K562 (cell line): ENCODE results near the gene POP7. TPM values are rescaled to one million over a fixed set of nuclear protein-coding genes. Genes with fewer than 3 reads are reported as not detected.
A peak's percentile ranks its signal among the peaks of the same experiment; 100 is the strongest.

Source experiments
- ATAC-seq: fragments of 200-7000 bp; cut with Tn5 transposase; 3 replicates; pipeline ENCODE4 v1.9.1; 2020; ENCODE audit warnings: moderate library complexity
- BruUV-seq: library from RNA; stranded (reverse); fragments of 400-500 nt; replicated peaks from 2 replicates; lab custom pipeline; 2021; lab: Mats Ljungman, UMichigan
- CTCF ChIA-PET: fragments of 300-600 bp; formaldehyde crosslinking; extraction: SDS; loops from one replicate; lab custom pipeline; 2021; ENCODE audit warnings: low intra/inter-chr PET ratio; lab: Yijun Ruan, JAX
- POLR2A ChIA-PET: fragments of 300-600, 350-650 bp; sonication (Branson Sonifier 250); formaldehyde crosslinking; extraction: SDS; loops from one replicate; lab custom pipeline; 2021; ENCODE audit warnings: antibody characterized with exemption, inconsistent platforms; lab: Yijun Ruan, JAX
- DNase-seq, 4 experiments: peaks; one replicate each; pipeline versions ENCODE4 v3.0.0 to v3.0.0-alpha.2; 2011 to 2018; ENCODE audit warnings: low spot score in 3 of 4, mixed read lengths in 3 of 4; ENCODE audit errors: extremely low read depth in 1 of 4
- FAIRE-seq: peaks from 2 replicates; lab custom pipeline; 2011; peaks lifted over from hg19 to GRCh38; lab: Jason Lieb, UNC
- H2AFZ ChIP-seq: 2 replicates; pipeline ENCODE4 v1.6.0; 2011; ENCODE audit warnings: low read depth, low read length, control low read depth, inconsistent platforms
- H3K27ac ChIP-seq: fragments of 200-600 bp; 3 replicates; pipeline ENCODE4 v1.8.0; 2011; ENCODE audit warnings: low read depth, mild to moderate bottlenecking, control low read depth, inconsistent platforms, low read length, moderate library complexity, mixed read lengths; ENCODE audit errors: extremely low read depth
- H3K27me3 ChIP-seq, 2 experiments: fragments of 300-600 bp in 1 of 2; 2 replicates in 1 of 2; 3 replicates in 1 of 2; pipeline versions ENCODE4 v1.6.0 to v1.8.0; 2011; ENCODE audit warnings: inconsistent platforms in 2 of 2, low read length in 2 of 2, mild to moderate bottlenecking in 1 of 2, mixed read lengths in 1 of 2, moderate library complexity in 1 of 2; ENCODE audit not compliant: control insufficient read depth in 2 of 2, insufficient read depth in 2 of 2
- H3K36me3 ChIP-seq: fragments of 300-600 bp; 3 replicates; pipeline ENCODE4 v1.8.0; 2011; ENCODE audit warnings: mild to moderate bottlenecking, low read length, inconsistent platforms; ENCODE audit not compliant: control insufficient read depth, insufficient read depth
- H3K4me1 ChIP-seq, 2 experiments: fragments of 200-600 bp in 1 of 2; replicated peaks in 1 of 2; 2 replicates in 1 of 2; 3 replicates in 1 of 2; pipeline versions ENCODE4 v1.5.1 to v1.8.0; 2011; ENCODE audit warnings: inconsistent platforms in 2 of 2, low read length in 2 of 2, mild to moderate bottlenecking in 1 of 2, mixed read lengths in 1 of 2, moderate library complexity in 1 of 2; ENCODE audit not compliant: control insufficient read depth in 2 of 2, insufficient read depth in 2 of 2
- H3K4me2 ChIP-seq: 2 replicates; pipeline ENCODE4 v1.6.1; 2011; ENCODE audit warnings: low read length, control low read depth, inconsistent platforms, mixed read lengths; ENCODE audit not compliant: insufficient read depth
- H3K4me3 ChIP-seq: fragments of 200-600 bp; sonication (generic), shearing (Covaris generic); 2 replicates; pipeline ENCODE4 v1.5.1; 2016; ENCODE audit warnings: control low read depth, inconsistent platforms
- H3K79me2 ChIP-seq: fragments of 200-600 bp; 3 replicates; pipeline ENCODE4 v1.8.0; 2011; ENCODE audit warnings: low read length, inconsistent platforms; ENCODE audit not compliant: control insufficient read depth, insufficient read depth
- H3K9ac ChIP-seq, 2 experiments: 2 replicates each; pipeline versions ENCODE4 v1.6.0 to v1.6.1; 2011; ENCODE audit warnings: low read depth in 2 of 2, low read length in 2 of 2, control low read depth in 1 of 2, inconsistent platforms in 1 of 2, mild to moderate bottlenecking in 1 of 2, mixed read lengths in 1 of 2; ENCODE audit not compliant: insufficient read depth in 1 of 2
- H3K9me1 ChIP-seq: one replicate; pipeline ENCODE4 v1.6.0; 2011; ENCODE audit warnings: inconsistent platforms, mild to moderate bottlenecking, low read length, moderate library complexity; ENCODE audit not compliant: control insufficient read depth, insufficient read depth
- H3K9me3 ChIP-seq: replicated peaks from 2 replicates; pipeline ENCODE4 v1.5.1; 2011; ENCODE audit warnings: low read depth, low read length, inconsistent platforms; ENCODE audit not compliant: control insufficient read depth, insufficient read depth
- H4K20me1 ChIP-seq: replicated peaks from 2 replicates; pipeline ENCODE4 v1.6.1; 2011; ENCODE audit warnings: low read length, inconsistent platforms, mixed read lengths; ENCODE audit not compliant: control insufficient read depth, insufficient read depth
- ETV1 ChIP-seq: fragments of 450-650 bp; conservative IDR thresholded peaks from 2 replicates; pipeline ENCODE4 v1.6.1; 2016; ENCODE audit warnings: missing genetic modification characterization, control low read depth, low read depth, missing compliant biosample characterization
- GATA2 ChIP-seq: sonication (generic); formaldehyde crosslinking; IDR thresholded peaks from 2 replicates; pipeline ENCODE4 v1.4.0; 2020; ENCODE audit warnings: mild to moderate bottlenecking, missing genetic modification reagents
- L3MBTL2 ChIP-seq: fragments of 450-650 bp; IDR thresholded peaks from 2 replicates; pipeline ENCODE4 v1.6.1; 2016; ENCODE audit warnings: mild to moderate bottlenecking, moderate library complexity
- MXI1 ChIP-seq: IDR thresholded peaks from 2 replicates; pipeline ENCODE4 v1.6.1; 2011; ENCODE audit warnings: low read depth, mild to moderate bottlenecking, improper control_type of control experiment, low read length
- NCOR1 ChIP-seq: fragments of 450-650 bp; IDR thresholded peaks from 2 replicates; pipeline ENCODE4 v1.6.1; 2016; ENCODE audit warnings: mild to moderate bottlenecking, moderate library complexity
- PRDM10 ChIP-seq: fragments of 450-650 bp; IDR thresholded peaks from 2 replicates; pipeline ENCODE4 v1.6.1; 2018; ENCODE audit not compliant: partially characterized antibody
- RBBP5 ChIP-seq: fragments of 200-600 bp; sonication (generic); IDR thresholded peaks from 2 replicates; pipeline ENCODE4 v1.6.1; 2012; ENCODE audit warnings: borderline replicate concordance, mild to moderate bottlenecking, low read length, control low read depth, inconsistent platforms; ENCODE audit not compliant: insufficient read depth, poor library complexity, severe bottlenecking
- RBFOX2 ChIP-seq: fragments of 200-400 bp; formaldehyde crosslinking; IDR thresholded peaks from 2 replicates; pipeline ENCODE4 v1.6.1; 2017; ENCODE audit warnings: low read depth, mild to moderate bottlenecking, low read length, moderate library complexity
- SNIP1 ChIP-seq: fragments of 450-650 bp; IDR thresholded peaks from 2 replicates; pipeline ENCODE4 v1.7.1; 2017; ENCODE audit warnings: low read depth, mild to moderate bottlenecking
- TCFL5 ChIP-seq: fragments of 250-450 bp; sonication (Bioruptor Pico); conservative IDR thresholded peaks from 2 replicates; pipeline ENCODE4 v1.6.1; 2021; ENCODE audit warnings: mild to moderate bottlenecking, moderate library complexity, matching md5 sums
- ZBTB7A ChIP-seq: IDR thresholded peaks from 2 replicates; pipeline ENCODE4 v1.6.1; 2011; ENCODE audit warnings: low read depth, mild to moderate bottlenecking, low read length, moderate library complexity, borderline replicate concordance; ENCODE audit not compliant: control insufficient read depth
- ZEB2 ChIP-seq: fragments of 450-650 bp; IDR thresholded peaks from 2 replicates; pipeline ENCODE4 v1.6.1; 2016
- ZNF76 ChIP-seq: fragments of 250-450 bp; sonication (Bioruptor Pico); IDR thresholded peaks from 2 replicates; pipeline ENCODE4 v1.4.0; 2020; ENCODE audit warnings: mild to moderate bottlenecking, moderate library complexity, borderline replicate concordance
- WGBS: fragments of 100-300 bp; shearing (Covaris generic); methylation state at CpG from one replicate; pipeline ENCODE4 v1.1.6; 2016; ENCODE audit warnings: low coverage, mixed read lengths; ENCODE audit not compliant: insufficient coverage; ENCODE audit errors: missing lambda C conversion rate; 5-methylcytosine and 5-hydroxymethylcytosine counted together
- in situ Hi-C: fragments of 300-500 bp; cut with MboI; formaldehyde crosslinking; loops from 4 replicates; pipeline ENCODE4 v1.15.0; 2018; ENCODE audit warnings: inconsistent platforms, mixed read lengths
- intact Hi-C: fragments of 100-400 bp; cut with micrococcal nuclease; formaldehyde crosslinking; loops from 2 replicates; pipeline ENCODE4 v1.14.2; 2022
- polyA plus RNA-seq, 8 experiments: library from polyadenylated mRNA; depleted of rRNA in 4 of 8; stranded (reverse) in 5 of 8; unstranded in 3 of 8; fragments of >200 nt; fragmentation: Nextera tagmentation in 2 of 8; fragmentation: Illumina TruSeq in 1 of 8; extraction: Ambion mirVana in 2 of 8; extraction: Trizol in 1 of 8; gene quantifications; 2 replicates each; pipeline versions ENCODE4 v1.2.1 to v1.2.3, GENCODE V29; 2011 to 2014; ENCODE audit warnings: inconsistent platforms in 1 of 8, missing spikeins in 1 of 8
- total RNA-seq, 7 experiments: library from RNA; depleted of rRNA in 6 of 7; stranded (reverse); fragments of >200 nt in 6 of 7; fragmentation: Illumina TruSeq in 2 of 7; extraction: Trizol in 2 of 7; gene quantifications; 2 replicates each; pipeline versions ENCODE4 v1.2.1 to v1.2.3, GENCODE V29; 2011 to 2021; ENCODE audit warnings: low replicate concordance in 1 of 7

The POP7 gene
- total and polyA plus RNA-seq, 9 of the 15 experiments (the other 6 are each of a cell fraction or from before 2014, with no cell fraction given): 11.5 to 163 (median 68.9) TPM

DNA sequence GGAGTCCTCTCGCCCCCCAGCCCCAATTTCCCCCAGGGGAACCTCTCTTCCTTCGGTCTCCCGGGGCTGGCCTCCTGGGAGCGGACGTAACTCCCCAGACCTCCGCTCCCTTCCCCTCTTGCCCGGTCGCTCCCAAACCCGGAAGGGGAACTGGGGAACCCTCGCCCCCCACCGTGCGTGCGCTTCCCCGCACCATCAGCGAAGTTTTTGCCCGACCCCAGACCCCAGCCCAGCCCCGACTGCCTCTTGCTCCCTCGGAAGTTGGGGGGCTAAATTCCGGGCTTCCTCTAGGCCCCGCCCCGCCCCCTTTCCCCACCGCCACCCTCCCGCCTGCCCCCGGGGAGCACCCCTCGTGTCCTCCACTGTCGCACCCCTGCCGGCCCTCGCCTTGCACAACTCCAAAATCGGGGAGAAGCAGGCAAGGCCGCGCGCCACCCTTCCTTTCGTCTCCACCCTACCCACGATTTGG lies 31.9 kb upstream of the POP7 start (continued):
- TF ChIP-seq ETV1 (tag): peak; percentile 36; the same call in 1 of the 2 replicates
- TF ChIP-seq RBBP5: peak; percentile 26
- peak; percentile 30; the same call in 1 of the 2 replicates for TF ChIP-seq RBFOX2
- TF ChIP-seq TCFL5: no peak
- TF ChIP-seq SNIP1: no peak
- peak; percentile 12; the same call in 1 of the 2 replicates for TF ChIP-seq ZNF76 (CRISPR knock-in tag)

- ChIA-PET CTCF (interaction anchor here (0.6 kb wide), 1 partner anchor 12 kb away, joined by 4 read pairs; no protein-coding TSS in a partner anchor), POLR2A (interaction anchor here (0.8 to 1.4 kb wide), 4 partner anchors 14 to 48 kb away, joined by 4 to 5 read pairs (median 4); no protein-coding TSS in a partner anchor)
- Histone ChIP-seq H3K79me2 (peaks cover 46% of the 10 kb centered on the region), H3K27ac (peak overlapping the region; percentile 98), H3K27me3 (no peaks in the 10 kb centered on the region), H3K9me1 (no peaks in the 10 kb centered on the region), H3K4me1 (peaks cover 0 to 66% of the 10 kb centered on the region in 2 experiments; a peak in 4 of 5 replicates), H4K20me1 (peaks cover 11% of the 10 kb centered on the region; the same call in 1 of the 2 replicates), H3K36me3 (peaks cover 33% of the 10 kb centered on the region; the same call in 2 of the 3 replicates), H3K4me3 (peak overlapping the region; percentile 99), H3K4me2 (peak overlapping the region; percentile 88), H2AFZ (peak overlapping the region; percentile 43; the same call in 1 of the 2 replicates), H3K9ac (peak overlapping the region; percentile 93 to 98), H3K9me3 (no peaks in the 10 kb centered on the region)
- WGBS: 1% methylated on average over 31 of the region's 43 CpGs
- peak; percentile 55 for FAIRE-seq
- peak in 1 of 4 experiments; percentile 60 for DNase-seq
- intact Hi-C loops (loop anchor here (5.0 kb wide), 1 partner anchor 47 kb away; no protein-coding TSS in a partner anchor), in situ Hi-C loops (no loop called here)
- BruUV-seq: TSS peak; percentile 35
- peak; percentile 17 for ATAC-seq
- TF ChIP-seq PRDM10 (peak; percentile 15), NCOR1 (no peak), MXI1 (0 out of 2 replicates have a peak, but pooled peaks have one; percentile 3), L3MBTL2 (peak; percentile 12; the same call in 1 of the 2 replicates), ZBTB7A (peak; percentile 42; the same call in 1 of the 2 replicates), GATA2 (CRISPR knock-in tag) (no peak), ZEB2 (no peak)
Observed at GRCh38 chr7:100674411-100675104, 31.4 kb upstream of the POP7 start.
